GM19240 (cell line): ENCODE results near the gene DGKQ.
A peak's percentile ranks its signal among the peaks of the same experiment; 100 is the strongest.
"Not testable (repeated sequence)": the region's sequence is repeated elsewhere in the genome, so short reads cannot be mapped to it uniquely, and the experiment has no call there.

Experiments used
- DNase-seq: peaks from one replicate; pipeline ENCODE4 v3.0.0; 2011; ENCODE audit warnings: low spot score; ENCODE audit not compliant: insufficient read length

The DGKQ gene

DNA sequence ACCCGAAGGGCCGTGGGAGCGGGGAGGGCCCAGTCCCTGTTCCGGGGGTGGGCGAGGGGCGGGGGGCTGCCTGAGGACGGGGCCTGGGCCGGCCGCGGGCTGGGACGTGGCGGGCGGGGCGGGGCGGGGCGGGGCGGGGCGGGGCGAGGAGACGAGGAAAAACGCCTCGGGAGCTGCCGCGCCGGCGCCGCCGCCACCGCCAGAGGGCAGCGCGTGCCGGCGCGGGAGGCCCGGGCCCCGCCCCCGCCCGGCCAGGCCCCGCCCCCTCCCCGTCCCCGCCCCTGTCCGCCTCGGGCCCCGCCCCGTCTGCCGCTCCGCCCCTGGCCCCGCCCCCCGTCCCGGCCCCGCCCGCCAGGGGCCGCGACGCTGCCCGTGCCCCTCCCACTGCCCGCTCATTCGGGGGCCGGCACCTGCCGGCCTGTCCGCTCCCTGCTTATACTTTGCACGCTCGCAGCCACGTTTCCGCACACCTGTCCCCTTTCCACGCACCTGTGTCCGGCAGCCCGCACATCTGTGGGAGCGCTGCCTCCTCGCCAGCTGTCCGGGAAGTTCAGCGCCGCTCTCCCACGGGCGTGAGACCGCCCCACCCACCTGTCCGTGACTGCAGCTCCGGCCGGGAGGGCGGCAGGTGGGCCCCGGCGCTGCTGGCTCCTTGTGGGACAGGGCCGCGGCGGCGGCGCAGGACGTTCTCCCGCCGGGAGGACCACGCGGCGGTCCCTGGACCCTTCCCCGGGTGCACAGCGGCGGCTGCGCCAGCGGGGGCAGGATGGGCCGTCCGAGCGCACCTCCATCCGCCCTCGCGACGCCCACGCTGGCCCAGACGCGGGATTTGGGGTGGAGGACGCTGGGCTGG is 36.4 kb upstream of the DGKQ start:
- DNase-seq: peak; percentile 74

DNA sequence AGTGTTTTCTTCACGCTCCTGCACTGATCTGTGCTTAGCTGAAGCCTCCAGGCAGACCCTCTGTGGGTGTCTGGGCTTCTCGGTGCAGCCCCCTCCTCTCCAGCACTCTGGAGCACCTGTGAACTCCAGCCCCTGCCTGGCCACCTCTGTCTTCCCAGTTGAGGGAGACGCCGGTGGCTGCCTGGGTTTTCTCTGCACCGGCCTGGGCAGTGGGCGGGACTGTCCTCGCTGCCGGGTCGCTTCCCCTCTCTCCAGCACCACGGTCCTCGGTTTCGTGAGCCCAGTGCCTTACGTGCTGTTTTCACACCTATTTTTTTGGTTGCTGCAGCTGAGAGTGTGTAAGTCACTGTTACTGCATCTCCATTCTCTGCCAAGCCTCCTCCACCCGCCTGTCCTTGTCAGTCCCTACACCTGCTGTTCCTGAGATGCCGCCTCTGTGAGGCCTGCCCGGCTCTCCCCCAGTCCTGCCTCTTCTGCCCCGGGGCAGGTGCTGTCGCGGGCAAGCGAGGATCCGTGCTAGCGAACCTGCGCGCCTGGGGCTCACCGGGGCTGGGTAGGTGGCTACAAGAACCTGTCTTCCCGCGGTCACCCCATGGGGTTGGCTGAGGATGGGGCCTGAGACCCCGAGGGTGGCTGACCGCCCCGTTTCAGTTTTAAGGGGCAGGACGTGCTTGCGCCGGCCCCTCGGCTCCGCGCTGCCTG is 35.6 kb upstream of the DGKQ start:
- DNase-seq: no peak

DNA sequence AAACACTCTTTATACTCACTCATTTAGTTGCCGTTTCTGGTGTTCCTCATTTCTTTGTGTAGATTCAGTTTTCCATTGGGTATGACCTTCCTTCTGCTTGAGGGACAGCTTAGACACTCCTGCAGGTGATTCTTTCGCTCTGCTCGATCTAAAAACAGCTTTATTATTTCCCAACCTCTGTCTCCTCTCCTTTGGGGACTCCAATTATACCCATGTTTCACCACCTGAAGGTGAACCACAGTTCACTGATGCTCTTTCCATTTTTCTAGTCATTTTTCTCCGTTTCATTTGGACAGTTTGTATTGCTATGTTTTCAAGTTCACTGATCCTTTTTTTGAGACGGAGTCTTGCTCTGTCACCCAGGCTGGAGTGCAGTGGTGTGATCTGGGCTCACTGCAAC is 33.5 kb upstream of the DGKQ start:
- no peak for DNase-seq

DNA sequence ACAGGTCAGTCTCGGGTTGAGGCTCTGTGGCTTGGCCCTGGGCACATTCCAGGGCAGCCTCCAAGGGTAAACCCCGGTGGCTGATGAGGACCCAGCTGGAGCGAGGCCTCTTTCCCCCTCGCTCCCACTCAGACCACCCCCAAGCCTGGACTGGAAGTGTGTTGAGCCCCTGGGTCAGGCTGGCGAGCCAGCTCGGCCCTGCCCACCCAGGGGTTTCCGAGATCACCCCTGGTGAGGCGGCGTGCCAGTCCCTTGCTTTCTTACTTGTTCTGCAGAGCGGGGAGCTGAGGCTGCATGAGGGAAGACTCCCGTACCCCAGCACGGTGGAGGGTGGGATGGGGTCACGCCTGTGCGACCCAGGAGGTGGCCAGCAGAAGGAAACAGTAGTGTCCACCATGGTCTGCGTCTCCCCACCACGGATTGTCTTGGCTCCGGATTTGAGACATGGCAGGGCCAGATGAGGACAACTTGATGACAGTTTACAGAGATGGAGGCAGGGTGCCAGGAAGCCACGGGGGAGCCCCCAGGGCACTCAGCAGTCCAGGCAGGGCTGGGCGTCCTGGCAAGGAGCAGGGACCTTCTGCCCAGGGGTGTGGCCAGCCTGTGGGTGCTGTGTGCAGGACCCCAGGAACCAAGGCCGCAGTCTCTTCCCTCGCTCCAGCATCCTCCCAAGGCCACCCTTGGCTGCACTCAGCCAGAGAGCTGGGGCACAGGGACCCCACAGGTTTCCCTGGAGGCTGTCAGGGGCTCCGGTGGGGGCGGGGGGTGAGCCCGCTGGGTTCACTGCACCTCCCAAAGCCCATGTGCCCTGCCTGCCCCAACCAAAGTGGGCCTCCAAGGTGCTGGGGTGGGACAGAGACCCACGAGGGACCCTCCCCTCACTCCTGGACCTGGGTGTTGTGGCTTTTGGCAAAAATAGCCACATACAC is 31.5 kb upstream of the DGKQ start:
- no peak for DNase-seq

DNA sequence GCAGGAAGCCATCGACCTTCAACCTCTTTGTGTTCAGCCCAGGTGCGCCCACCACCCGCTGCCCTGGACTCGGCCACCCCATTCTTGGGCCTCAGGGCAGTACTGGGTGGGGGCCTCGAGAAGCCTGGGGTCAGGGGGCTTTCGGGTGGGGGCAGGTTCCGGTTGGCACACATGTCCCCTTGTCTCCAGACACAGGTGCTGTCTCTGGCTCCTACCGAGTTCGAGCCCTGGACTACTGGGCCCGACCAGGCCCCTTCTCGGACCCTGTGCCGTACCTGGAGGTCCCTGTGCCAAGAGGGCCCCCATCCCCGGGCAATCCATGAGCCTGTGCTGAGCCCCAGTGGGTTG is 30.7 kb upstream of the DGKQ start:
- DNase-seq: no peak

DNA sequence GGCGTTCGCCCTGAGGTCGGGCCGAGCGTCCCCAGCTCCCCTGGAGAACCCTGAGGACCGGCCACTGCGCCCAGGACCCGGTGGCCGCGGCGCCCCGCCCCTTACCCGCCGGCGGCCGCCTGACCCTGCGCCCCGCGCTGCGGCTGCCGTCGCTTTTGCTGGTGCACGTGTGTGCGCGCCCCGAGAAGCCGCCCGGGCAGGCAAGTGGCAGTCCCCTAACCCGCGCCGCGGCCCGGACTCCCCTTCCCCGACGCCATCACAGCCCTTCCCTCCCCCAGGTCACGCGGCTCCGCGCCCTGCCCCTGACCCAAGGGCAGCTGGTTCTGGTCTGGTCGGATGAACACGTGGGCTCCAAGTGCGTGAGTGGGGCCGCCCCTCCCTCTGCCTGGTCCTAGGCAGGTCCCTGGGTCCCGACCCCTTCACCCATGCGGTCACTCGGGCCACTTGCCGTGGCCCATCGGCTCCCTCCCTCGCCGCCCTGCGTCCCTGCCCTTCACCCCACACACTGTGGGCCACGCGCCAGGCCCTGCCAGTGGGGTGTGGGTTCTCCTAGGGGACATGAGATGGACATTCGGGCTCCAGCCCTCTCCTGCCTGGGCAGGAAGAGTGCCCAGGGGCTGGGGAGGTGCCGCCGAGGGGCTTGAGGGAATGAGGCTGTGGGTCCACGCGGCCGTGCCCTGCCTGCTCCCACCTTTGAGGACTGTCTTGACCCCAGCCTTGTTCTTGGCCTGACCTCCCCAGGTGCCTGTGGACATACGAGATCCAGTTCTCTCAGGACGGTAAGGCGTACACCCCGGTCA is 30.1 kb upstream of the DGKQ start:
- no peak for DNase-seq

DNA sequence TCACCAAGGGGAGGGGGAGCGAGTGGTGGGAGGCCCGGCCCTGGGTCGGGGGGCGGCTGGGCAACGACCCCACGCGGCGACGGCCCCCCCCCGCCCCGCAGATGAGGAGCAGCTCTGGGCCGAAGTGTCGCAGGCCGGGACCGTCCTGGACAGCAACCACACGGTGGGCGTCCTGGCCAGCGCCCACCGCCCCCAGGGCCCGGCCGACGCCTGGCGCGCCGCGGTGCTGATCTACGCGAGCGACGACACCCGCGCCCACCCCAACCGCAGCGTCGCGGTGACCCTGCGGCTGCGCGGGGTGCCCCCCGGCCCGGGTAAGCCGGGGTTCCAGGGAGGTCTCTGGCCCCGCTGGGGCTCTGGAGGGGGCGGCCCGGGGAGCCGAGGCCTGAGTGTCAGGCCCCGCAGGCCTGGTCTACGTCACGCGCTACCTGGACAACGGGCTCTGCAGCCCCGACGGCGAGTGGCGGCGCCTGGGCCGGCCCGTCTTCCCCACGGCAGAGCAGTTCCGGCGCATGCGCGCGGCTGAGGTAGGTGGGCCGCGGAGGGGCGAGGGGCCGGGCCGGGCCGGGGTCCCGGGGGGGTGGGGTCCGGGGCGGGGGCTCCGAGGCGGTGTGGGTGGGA is 29.4 kb upstream of the DGKQ start:
- DNase-seq: no peak

DNA sequence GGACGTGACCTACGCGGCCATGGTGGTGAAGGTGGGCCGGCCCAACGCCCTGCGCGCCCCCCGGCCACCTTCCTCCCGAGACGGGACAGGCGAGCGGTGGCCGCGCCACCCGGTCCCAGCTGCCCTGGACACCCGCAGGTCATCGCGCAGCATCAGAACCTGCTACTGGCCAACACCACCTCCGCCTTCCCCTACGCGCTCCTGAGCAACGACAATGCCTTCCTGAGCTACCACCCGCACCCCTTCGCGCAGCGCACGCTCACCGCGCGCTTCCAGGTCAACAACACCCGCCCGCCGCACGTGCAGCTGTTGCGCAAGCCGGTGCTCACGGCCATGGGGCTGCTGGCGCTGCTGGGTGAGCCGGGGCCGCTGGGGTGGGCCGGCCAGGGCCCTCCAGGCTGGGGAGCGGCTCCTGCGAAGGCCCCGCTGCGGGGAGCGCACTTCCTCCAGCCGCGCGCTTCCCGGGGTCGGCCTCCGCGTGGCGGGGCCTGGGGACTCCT is 28.8 kb upstream of the DGKQ start:
- no peak for DNase-seq

DNA sequence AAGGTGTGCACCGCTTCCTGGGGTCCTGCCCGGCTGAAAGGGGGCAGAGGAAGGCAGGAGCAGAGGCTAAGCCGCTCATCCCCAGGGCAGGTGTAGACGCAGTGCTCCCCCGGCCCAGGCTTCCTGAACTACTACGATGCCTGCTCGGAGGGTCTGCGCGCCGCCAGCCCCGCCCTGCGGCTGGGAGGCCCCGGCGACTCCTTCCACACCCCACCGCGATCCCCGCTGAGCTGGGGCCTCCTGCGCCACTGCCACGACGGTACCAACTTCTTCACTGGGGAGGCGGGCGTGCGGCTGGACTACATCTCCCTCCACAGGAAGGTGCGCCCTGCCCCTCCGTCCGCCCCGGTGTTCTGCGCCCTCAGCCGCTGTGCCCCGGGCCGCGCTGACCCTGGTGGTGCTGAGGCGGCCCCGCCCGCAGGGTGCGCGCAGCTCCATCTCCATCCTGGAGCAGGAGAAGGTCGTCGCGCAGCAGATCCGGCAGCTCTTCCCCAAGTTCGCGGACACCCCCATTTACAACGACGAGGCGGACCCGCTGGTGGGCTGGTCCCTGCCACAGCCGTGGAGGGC is 28.3 kb upstream of the DGKQ start:
- no peak for DNase-seq

DNA sequence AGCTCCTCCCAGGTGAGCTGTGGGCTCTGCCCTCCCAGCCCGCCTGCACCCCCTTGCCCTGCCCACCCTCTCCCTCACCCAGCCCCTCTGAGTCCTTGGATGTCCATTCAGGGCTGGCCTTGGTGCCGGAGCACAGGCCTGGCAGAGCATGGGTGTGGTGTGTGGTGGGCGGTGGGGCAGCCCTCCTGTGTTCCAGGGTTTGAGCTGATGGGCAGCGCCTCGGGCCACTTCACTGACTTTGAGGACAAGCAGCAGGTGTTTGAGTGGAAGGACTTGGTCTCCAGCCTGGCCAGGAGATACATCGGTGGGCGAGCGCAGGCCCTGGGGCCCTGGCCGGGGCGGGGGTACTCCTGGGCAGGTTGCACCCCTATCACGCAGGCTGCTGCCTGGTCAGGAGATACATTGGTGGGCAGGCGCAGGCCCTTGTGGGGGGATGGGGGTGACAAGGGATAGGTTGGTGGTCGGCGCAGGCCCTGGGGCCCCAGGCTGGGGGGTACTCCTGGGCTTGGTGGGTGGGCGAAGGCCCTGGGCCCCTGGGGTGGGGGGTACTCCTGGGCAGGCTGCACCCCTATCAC is 27.4 kb upstream of the DGKQ start:
- DNase-seq: no peak

DNA sequence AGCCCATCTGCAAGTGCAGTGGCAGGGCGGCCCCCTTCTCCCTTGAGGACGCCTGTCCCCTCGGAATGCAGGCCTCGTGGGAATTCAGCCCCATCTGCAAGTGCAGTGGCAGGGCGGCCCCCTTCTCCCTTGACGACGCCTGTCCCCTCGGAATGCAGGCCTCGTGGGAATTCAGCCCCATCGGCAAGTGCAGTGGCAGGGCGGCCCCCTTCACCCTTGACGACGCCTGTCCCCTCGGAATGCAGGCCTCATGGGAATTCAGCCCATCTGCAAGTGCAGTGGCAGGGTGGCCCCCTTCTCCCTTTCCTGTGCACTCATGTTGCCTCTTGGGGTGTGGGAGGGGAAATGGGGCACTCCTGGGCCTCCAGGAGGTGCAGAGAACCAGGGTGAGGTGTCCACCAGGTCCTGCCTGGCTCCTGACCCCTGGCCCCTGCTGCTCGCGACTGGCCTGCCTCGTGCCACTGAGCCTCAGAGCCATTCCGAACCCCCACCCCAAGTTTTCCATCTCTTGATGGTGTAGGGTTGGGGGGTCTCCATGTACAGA is 26.6 kb upstream of the DGKQ start:
- DNase-seq: no peak

DNA sequence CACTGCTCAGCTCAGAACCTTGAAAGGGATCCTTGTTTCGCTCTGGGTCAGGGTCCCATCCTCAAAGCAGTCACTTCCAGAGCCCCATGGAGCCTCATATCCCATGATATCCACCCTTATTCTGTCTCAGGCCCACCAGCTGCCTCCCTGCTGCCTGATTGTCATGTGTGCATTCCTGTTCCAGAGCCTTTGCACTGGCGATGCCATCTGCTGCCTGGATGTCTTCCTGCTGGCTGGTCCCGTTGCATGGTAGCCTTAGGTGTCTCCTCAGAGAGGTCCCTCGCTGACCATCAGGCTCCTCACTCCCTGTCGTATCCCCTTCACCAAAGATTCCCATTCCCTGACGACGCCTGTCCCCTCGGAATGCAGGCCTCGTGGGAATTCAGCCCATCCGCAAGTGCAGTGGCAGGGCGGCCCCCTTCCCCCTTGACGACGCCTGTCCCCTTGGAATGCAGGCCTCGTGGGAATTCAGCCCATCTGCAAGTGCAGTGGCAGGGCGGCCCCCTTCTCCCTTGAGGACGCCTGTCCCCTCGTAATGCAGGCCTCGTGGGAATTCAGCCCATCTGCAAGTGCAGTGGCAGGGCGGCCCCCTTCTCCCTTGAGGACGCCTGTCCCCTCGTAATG is 26.0 kb upstream of the DGKQ start:
- not testable (repeated sequence) for DNase-seq

DNA sequence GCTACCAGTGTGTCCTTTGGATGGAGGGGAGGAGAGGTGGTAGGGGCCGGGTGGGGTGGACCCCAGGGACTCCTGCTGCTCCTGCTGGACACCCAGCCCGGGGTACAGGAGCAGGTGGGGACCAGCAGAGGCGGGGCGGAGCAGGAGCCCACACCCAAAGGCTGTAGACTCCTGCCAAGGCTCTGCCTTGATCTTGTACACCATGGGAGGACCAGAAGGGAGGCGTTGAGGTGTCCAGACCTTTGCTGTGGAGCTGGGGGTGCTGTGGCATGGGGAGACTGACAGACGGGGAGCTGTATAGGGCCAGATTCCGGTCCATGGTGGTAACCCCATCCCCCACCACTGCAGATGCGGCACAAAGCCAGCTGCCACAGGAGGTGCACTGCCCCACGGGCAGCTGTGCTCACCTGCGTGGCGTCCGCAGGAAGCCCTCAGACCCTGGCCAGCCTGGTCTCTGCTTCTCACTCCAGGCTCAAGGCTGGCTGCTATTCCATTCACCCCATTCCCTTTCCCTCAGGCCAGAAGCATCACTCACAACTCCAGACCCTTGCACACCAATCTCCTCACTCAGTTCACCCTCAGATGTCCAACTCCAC is 24.8 kb upstream of the DGKQ start:
- no peak for DNase-seq

DNA sequence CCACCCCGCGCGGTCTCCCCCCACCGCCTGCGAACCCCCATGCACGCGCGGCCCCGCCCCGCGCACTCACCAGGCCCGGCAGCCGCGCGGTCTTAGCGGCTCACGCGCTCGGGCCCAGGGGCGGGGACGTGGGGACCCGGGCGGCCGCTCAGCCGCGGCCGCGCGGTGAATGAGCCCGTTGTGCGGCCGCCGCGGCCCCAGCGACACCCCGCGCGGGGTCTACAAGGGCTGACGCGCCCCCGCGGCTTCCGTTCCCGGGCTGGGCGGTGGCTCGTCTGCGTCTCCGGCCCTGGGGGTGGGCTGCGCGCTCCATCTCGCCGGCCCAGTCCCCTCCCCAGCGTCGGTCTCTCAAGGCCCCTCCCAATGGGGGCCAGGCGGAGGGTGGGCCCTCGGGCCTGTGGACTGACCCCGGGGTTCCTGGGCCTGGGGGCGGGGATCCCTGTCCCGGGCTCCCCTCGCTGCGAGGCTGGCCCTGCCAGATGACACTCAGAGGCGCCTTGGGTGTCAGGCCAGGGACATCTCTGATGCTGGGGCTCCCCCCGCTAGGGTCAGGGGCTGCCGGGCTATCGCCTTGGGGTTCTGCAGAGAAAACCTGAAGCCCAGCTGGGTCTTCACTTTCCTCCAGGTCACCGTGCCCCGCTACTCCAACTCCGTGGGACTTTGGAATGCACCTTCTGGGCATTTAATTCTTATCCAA is 24.2 kb upstream of the DGKQ start:
- no peak for DNase-seq

DNA sequence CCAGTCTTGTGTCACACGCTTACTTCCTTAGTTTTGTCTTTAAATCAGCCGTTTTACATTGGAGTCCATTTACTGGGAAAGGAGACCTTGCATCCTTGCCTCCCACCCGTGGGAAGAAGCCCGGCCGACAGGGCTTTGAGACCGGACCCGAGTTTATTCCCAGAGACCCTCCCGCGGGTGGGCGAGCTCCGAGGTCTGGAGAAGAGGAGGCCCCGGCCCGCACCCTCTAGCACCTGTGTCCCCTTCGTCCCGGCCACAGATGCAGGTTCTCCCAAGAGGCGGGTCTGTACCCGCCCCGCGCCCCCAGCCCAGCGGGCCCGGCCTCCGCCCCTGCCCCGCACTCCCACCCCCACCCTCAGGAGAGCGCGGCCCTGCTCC is 23.6 kb upstream of the DGKQ start:
- DNase-seq: no peak

DNA sequence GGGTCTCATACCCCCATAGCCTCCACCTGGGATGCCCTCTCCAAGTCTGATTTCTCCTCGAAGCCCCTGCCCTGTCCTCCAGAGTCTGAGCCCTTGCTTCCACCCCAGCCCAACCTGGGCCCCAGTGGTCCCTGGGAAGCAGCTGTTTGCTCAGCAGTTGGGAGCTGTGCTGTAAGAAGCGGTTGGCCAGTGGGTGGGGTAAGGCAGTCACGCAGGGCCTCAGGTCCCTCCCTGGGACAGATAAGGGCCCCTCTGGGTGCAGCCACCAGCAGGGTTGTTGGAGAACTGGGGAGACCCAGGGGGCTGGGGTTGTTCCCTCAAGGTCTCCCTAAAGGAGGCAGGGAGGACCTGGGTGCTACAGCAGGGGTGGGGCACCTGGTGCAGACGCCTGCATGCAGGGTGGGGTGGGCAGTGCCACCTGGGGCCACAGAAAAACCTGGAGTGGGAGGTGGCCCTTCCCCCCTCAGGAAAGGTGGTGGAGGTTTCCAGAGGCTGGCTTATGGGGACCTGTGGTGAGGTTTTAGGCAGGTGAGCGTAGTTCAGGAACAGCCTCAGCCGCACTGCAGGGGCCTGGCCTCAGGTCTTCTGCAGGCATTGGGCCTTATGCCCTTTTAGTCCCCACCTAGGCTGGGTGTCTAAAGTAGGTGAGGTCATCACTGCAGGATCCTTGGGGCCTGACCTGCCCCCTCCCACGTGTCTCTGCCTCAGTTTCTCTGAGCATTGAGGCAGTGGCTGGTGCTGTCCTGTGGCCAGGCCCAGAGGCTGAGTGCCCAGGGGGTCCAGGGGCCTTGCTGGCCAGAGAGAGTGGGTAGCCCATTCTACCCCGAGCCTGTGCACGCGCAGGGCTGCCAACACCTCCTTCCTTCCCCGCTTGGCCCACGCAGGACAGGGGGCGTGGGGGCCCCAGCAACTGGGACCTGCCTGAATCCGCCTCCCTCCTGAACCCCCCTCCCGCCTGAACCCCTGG is 22.9 kb upstream of the DGKQ start:
- no peak for DNase-seq
